HEK293 (cell line): ENCODE data around the gene EMSY.

Experiments
- CTCF ChIP-seq: fragments of 450-650 bp; formaldehyde crosslinking; IDR thresholded peaks from 2 replicates; pipeline ENCODE4 v1.5.1; 2016; ENCODE audit warnings: missing biosample characterization, missing genetic modification characterization
- FEZF1 ChIP-seq: fragments of 450-650 bp; formaldehyde crosslinking; IDR thresholded peaks from 2 replicates; pipeline ENCODE4 v1.5.1; 2016; ENCODE audit warnings: missing biosample characterization, missing genetic modification characterization
- ZNF274 ChIP-seq, 2 experiments: fragments of 200-500 bp in 1 of 2; fragments of 450-650 bp in 1 of 2; sonication (Bioruptor generic) in 1 of 2; formaldehyde crosslinking in 1 of 2; IDR thresholded peaks; 2 replicates each; pipeline versions ENCODE4 v1.5.1 to v1.6.1; 2014 to 2016; ENCODE audit warnings: borderline replicate concordance in 1 of 2, inconsistent platforms in 1 of 2, low read length in 1 of 2, missing biosample characterization in 1 of 2, missing genetic modification characterization in 1 of 2
- ZNF544 ChIP-seq: fragments of 450-650 bp; formaldehyde crosslinking; IDR thresholded peaks from 2 replicates; pipeline ENCODE4 v1.5.0; 2017; ENCODE audit warnings: missing biosample characterization, missing genetic modification characterization
- ZNF792 ChIP-seq: fragments of 450-650 bp; formaldehyde crosslinking; IDR thresholded peaks from 2 replicates; pipeline ENCODE4 v1.5.1; 2016; ENCODE audit warnings: missing biosample characterization, missing genetic modification characterization
- TF ChIP-seq, protein P1 (sequence below): fragments of 450-650 bp; formaldehyde crosslinking; IDR thresholded peaks from 2 replicates; pipeline ENCODE4 v1.5.1; 2016; ENCODE audit warnings: missing biosample characterization, missing genetic modification characterization

GRCh38 chr11:76561245-76561644 lies 116.4 kb downstream of the EMSY start:
- TF ChIP-seq ZNF792 (tag by site-specific recombination) (no peak), ZNF274 (IDR thresholded peaks at IDR 0.05; ENCODE audit: low read length) (no peak), ZNF274 (tag by site-specific recombination; IDR thresholded peaks at IDR 0.05; ENCODE audit: borderline replicate concordance) (no peak), CTCF (tag by site-specific recombination) (no peak), ZNF544 (no peak), FEZF1 (no peak)
- TF ChIP-seq, protein P1, sequence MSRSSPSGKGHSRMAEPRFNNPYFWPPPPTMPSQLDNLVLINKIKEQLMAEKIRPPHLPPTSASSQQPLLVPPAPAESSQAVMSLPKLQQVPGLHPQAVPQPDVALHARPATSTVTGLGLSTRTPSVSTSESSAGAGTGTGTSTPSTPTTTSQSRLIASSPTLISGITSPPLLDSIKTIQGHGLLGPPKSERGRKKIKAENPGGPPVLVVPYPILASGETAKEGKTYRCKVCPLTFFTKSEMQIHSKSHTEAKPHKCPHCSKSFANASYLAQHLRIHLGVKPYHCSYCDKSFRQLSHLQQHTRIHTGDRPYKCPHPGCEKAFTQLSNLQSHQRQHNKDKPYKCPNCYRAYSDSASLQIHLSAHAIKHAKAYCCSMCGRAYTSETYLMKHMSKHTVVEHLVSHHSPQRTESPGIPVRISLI, result no peak
